Endodermal cell (in vitro differentiated cells): ENCODE measurements around the gene SHISAL2B. TPM values are rescaled to one million over a fixed set of nuclear protein-coding genes. Genes with fewer than 3 reads are reported as not detected.

Experiments
- DNase-seq: peaks from one replicate; pipeline ENCODE4 v3.0.0-alpha.2; 2017
- H3K27ac ChIP-seq: 2 replicates; pipeline ENCODE4 v1.5.1; 2013; ENCODE audit warnings: mild to moderate bottlenecking, low read depth, low read length, moderate library complexity
- H3K27me3 ChIP-seq: 2 replicates; pipeline ENCODE4 v1.6.1; 2013; ENCODE audit warnings: mild to moderate bottlenecking, low read length, moderate library complexity; ENCODE audit not compliant: insufficient read depth, control insufficient read depth, poor library complexity, severe bottlenecking
- H3K36me3 ChIP-seq: 2 replicates; pipeline ENCODE4 v1.7.0; 2013; ENCODE audit warnings: mild to moderate bottlenecking, low read length, moderate library complexity; ENCODE audit not compliant: control insufficient read depth, insufficient read depth
- H3K4me1 ChIP-seq: one replicate; pipeline ENCODE4 v1.7.0; 2013; ENCODE audit warnings: low read length; ENCODE audit not compliant: control insufficient read depth, insufficient read depth
- H3K4me3 ChIP-seq: 2 replicates; pipeline ENCODE4 v1.5.1; 2013; ENCODE audit warnings: mild to moderate bottlenecking, low read length, moderate library complexity
- H3K9ac ChIP-seq: 2 replicates; pipeline ENCODE4 v1.6.1; 2013; ENCODE audit warnings: mild to moderate bottlenecking, low read length, moderate library complexity; ENCODE audit not compliant: poor library complexity, severe bottlenecking; ENCODE audit errors: extremely low read depth
- H3K9me3 ChIP-seq: 2 replicates; pipeline ENCODE4 v1.6.1; 2013; ENCODE audit warnings: mild to moderate bottlenecking, low read length, moderate library complexity; ENCODE audit not compliant: control insufficient read depth
- H3K27ac Mint-ChIP-seq: 2 replicates; pipeline ENCODE4 v1.8.0; 2020; ENCODE audit warnings: mixed read lengths
- H3K27me3 Mint-ChIP-seq: 2 replicates; pipeline ENCODE4 v1.8.0; 2021; ENCODE audit warnings: mild to moderate bottlenecking, mixed read lengths; ENCODE audit not compliant: insufficient read depth
- H3K36me3 Mint-ChIP-seq: 2 replicates; pipeline ENCODE4 v1.8.0; 2020; ENCODE audit warnings: low read depth, mixed read lengths
- H3K4me1 Mint-ChIP-seq: 2 replicates; pipeline ENCODE4 v1.8.0; 2020; ENCODE audit warnings: mixed read lengths
- H3K4me3 Mint-ChIP-seq: 2 replicates; pipeline ENCODE4 v1.8.0; 2020; ENCODE audit warnings: mild to moderate bottlenecking, moderate library complexity, mixed read lengths
- H3K9me3 Mint-ChIP-seq: 2 replicates; pipeline ENCODE4 v1.8.0; 2020; ENCODE audit warnings: mild to moderate bottlenecking, mixed read lengths
- CTCF ChIP-seq: fragments of 200-600 bp; sonication (generic); conservative IDR thresholded peaks from 2 replicates; pipeline ENCODE4 v1.5.0; 2021; ENCODE audit warnings: antibody characterized with exemption, mild to moderate bottlenecking
- WGBS, 2 experiments: methylation state at CpG; one replicate each; pipeline versions ENCODE4 v1.1.5 to v1.1.7; 2013; ENCODE audit warnings: missing lambda C conversion rate in 2 of 2, mixed read lengths in 1 of 2; ENCODE audit not compliant: insufficient coverage in 1 of 2, insufficient read length in 1 of 2; 5-methylcytosine and 5-hydroxymethylcytosine counted together
- total RNA-seq, 2 donors: library from RNA; stranded (reverse); fragmentation: NEBNext Ultra II Directional in 1 of 2; extraction: Animal tissue kit (Norgen Biotek cat#: 25700) in 1 of 2; gene quantifications; 2 replicates in 1 of 2; 3 replicates in 1 of 2; pipeline ENCODE4 v1.2.1, GENCODE V29; 2021

The SHISAL2B gene
- total RNA-seq, 2 donors from 2014 or later, result 112 to 143 TPM

GRCh38 chr5:64758901-64759300 is 68.6 kb downstream of the SHISAL2B start:
- no peak for TF ChIP-seq CTCF
- Mint-ChIP-seq H3K27ac (no peak overlapping the region), H3K27me3 (no peaks in the 10 kb centered on the region), H3K9me3 (peaks cover 4% of the 10 kb centered on the region), H3K4me1 (peaks cover 32% of the 10 kb centered on the region), H3K4me3 (no peak overlapping the region), H3K36me3 (peaks cover 47% of the 10 kb centered on the region)
- no peak for DNase-seq
- WGBS, 2 experiments, result 90 to 100% methylated on average over 3 of the region's 3 CpGs
- H3K27me3 ChIP-seq, result no peaks in the 10 kb centered on the region
- H3K36me3 ChIP-seq, result peaks cover 65% of the 10 kb centered on the region
- peaks cover 10% of the 10 kb centered on the region for H3K9me3 ChIP-seq
- H3K27ac ChIP-seq, result peak overlapping the region; percentile 8
- no peak overlapping the region for H3K9ac ChIP-seq
- peaks cover 24% of the 10 kb centered on the region for H3K4me1 ChIP-seq
- H3K4me3 ChIP-seq, result peak overlapping the region; percentile 54

- peak overlapping the region; percentile 27 for H3K9ac ChIP-seq
- H3K36me3 Mint-ChIP-seq, result peaks cover 40% of the 10 kb centered on the region
These were observed 69.8 kb downstream of the SHISAL2B start for GRCh38 chr5:64759960-64760660.

GRCh38 chr5:64763948-64764503 is 73.7 kb downstream of the SHISAL2B start:
- H3K9me3 Mint-ChIP-seq, result no peaks in the 10 kb centered on the region

More at GRCh38 chr5:64759960-64760660, 69.8 kb downstream of the SHISAL2B start:
- Mint-ChIP-seq H3K27ac (peak overlapping the region; percentile 74), H3K27me3 (no peaks in the 10 kb centered on the region), H3K9me3 (peaks cover 2% of the 10 kb centered on the region), H3K4me1 (peaks cover 38% of the 10 kb centered on the region), H3K4me3 (no peak overlapping the region)
- Histone ChIP-seq H3K36me3 (peaks cover 65% of the 10 kb centered on the region), H3K4me3 (peak overlapping the region; percentile 54), H3K9me3 (peaks cover 6% of the 10 kb centered on the region), H3K27me3 (no peaks in the 10 kb centered on the region), H3K27ac (peak overlapping the region; percentile 77), H3K4me1 (peaks cover 24% of the 10 kb centered on the region)
- TF ChIP-seq CTCF, result no peak
- peak; percentile 59 for DNase-seq
- 87 to 100% methylated on average over 3 to 4 of the region's 4 CpGs for WGBS, 2 experiments

More at GRCh38 chr5:64763948-64764503, 73.7 kb downstream of the SHISAL2B start:
- H3K9me3 ChIP-seq, result no peaks in the 10 kb centered on the region
- H3K36me3 ChIP-seq, result peaks cover 63% of the 10 kb centered on the region
- no peaks in the 10 kb centered on the region for H3K27me3 ChIP-seq
- TF ChIP-seq CTCF, result no peak
- no peak overlapping the region for H3K9ac ChIP-seq
- no peak for DNase-seq
- Mint-ChIP-seq H3K4me1 (peaks cover 50% of the 10 kb centered on the region), H3K36me3 (peaks cover 30% of the 10 kb centered on the region), H3K4me3 (no peak overlapping the region), H3K27ac (peak overlapping the region; percentile 16), H3K27me3 (no peaks in the 10 kb centered on the region)
- H3K4me1 ChIP-seq, result peaks cover 19% of the 10 kb centered on the region
- 88 to 90% methylated on average over 1 to 4 of the region's 4 CpGs for WGBS, 2 experiments
- H3K4me3 ChIP-seq, result peak overlapping the region; percentile 53
- no peak overlapping the region for H3K27ac ChIP-seq
